Measurements from ENCODE around the gene ACSS3.

Gene ACSS3

DNA sequence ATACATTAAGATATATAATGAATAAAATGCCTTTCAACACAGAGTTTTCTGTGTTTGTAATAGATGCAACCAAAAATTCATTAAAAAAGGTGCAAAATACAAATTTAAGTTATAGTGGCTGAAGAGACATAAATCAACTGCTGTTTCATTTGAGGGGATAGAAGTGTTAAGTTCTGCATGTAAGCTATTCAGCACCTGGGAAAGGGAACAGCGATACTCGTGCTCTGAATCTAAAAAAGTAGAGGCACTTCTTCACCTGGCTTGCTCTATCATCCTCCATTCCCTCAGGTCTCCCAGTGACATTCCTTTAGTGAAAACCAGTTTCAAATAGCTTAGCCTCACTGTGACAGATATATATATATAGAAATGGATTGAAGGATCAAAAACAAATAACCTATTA is 222.6 kb downstream of the ACSS3 start:
- no peak for DNase-seq

DNA sequence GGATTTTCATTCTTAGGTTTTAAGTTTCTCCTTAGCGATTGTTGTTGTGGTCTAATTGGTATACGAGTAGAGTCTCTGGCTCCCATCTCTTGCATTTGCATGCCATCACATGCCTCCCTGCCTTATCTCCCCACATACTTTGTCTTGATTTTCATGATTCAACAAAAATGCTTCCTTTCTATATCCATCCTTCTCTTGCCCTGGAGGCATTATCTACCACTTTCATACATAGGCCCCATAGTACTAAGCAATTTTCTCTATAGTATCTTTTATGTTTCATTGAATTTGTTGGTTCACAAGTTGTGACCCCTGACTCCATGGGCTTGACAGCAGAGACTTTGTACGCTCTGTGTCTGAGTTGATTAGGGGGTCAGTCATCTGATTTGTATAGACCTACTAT is 226.1 kb downstream of the ACSS3 start:
- DNase-seq, result no peak
